Stimulated activated CD8-positive, alpha-beta memory T cell treated with anti-CD3 and anti-CD28 coated beads, Interleukin-15, amount 100 ng/mL, for 48 hours (primary cell): ENCODE data around the gene SLC9A7.
"Not testable (repeated sequence)": the region's sequence is repeated elsewhere in the genome, so short reads cannot be mapped to it uniquely, and the experiment has no call there.

Experiments
- DNase-seq, 2 donors: peaks; one replicate each; pipeline ENCODE4 v3.0.0-alpha.2; 2020; ENCODE audit warnings: low read depth in 2 of 2

The SLC9A7 gene

DNA sequence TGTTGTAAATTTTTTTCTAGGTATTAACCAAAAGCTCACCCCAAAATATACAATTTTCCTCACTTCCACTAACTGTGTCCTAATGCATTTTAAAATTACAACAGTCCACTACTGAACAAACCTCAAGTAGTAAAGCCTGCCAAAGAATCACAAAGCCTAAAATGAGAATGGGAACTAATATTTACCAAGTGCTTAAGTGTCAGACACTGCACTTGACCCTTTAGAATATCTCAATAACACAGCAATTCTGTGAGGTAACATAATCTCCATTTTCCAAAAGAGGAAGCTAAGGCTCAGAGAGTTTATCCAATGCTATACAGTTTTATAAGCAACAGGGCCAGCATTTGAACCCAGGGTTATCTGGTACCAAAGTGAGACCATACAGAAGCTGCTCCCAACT is 4.9 kb downstream of the SLC9A7 start:
- DNase-seq = no peak

DNA sequence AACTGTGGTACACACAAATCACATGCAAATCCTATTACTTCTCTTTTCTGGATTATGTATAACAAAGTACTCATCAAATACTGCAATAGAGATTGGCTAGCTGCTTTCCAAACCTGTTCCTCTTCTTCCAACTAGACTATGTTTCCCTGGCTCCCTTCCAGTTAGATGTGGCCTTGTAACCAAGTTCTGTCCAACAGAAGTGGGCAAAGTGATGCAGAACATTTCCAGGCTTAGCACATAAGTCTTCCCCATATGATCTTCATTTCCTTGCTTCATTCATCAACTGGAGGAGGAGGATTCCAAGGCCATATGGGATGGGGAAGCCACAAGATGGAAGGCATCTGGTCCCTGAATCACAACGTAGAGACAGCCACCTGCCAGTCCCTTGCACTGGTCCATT is 8.0 kb downstream of the SLC9A7 start:
- DNase-seq = no peak

DNA sequence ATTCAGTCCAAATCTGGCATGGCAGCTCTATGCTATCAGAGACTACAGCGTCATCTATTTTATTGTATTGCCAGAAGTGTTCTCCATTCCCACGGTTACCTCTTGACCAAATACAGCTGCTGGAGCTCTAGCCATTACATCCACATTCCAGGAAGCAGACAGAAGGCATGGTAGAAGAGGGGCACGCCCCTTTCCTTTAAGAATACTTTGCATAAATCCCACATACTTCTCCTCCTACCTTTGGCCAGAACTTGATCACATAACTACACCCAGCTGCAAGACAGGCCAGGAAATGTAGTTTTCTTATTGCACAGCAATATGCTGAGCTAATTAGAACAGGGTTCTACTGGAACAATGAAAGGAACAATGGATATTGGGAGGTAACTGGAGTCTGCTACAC is 14.9 kb downstream of the SLC9A7 start:
- no peak for DNase-seq

DNA sequence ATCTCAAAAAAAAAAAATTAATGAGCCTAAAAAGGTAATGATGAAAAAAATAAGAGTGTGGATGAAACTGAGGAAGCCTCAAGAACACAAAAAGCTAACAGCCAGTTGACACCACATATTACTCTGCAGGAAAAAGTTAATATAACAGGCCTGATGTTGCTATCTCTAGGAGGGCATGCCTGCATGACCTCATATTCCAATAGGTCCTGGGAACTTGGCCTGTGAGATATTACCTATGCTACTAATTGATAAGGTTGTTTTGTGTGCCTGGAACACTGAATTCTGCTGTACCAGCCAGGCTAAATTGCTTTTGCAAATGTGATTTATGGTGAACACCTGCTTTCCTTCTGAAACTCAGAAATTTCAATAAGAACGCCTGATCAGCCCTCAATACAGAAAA is 15.9 kb downstream of the SLC9A7 start:
- DNase-seq = no peak

DNA sequence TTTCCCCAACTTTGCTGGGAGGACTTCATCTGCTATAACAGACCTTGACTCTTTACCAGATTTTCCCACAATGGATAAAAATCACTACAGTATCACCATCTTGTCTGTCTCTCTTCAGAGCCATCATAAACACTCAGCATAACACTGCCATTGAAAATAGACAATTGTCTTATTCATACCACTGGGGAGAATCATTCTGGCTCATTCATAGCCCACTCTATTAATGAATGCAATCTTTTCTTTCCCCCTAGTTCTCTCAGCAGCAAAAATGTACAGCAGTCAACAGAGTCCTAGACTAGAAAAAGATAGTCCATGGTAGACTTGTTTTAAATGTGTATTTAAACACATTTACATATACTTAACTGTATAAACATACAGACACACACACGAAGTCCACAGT is 19.2 kb downstream of the SLC9A7 start:
- no peak for DNase-seq

DNA sequence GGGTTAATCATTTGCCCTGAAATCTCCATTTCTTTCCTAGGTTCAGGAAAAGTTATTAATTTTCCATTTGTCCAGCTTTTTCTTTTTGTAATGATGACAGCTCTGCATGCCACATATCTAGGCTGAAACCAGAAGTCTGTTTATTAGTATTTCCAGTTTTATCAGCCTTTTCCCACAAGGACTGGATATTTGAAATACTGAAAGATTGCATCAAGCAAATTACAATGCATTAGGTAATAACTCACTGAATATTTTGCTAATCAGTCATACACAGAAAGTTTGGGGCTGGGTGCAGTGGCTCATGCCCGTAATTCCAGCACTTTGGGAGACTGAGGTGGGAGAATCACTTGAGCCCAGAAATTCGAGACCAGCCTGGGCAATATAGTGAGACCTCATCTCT is 21.5 kb downstream of the SLC9A7 start:
- no peak for DNase-seq

DNA sequence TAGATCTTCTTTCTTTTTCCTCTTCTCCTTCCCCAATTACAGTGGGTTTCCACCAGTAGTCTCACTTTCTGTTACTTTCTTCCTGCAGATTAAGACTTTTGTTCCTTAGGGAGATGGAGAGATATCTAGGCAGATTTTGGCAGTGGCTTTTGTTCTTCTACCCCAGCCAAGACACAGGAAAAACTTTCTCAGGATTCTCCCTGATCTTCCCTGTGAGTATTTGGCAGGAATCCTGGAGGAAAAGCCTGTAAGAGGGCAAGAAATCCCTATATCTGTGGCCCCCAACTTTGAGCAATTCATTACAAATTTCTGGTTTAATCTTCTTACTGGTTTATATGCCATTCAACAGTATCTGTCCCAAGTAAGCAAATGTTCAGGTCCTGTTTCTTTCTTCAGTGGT is 21.9 kb downstream of the SLC9A7 start:
- no peak for DNase-seq

DNA sequence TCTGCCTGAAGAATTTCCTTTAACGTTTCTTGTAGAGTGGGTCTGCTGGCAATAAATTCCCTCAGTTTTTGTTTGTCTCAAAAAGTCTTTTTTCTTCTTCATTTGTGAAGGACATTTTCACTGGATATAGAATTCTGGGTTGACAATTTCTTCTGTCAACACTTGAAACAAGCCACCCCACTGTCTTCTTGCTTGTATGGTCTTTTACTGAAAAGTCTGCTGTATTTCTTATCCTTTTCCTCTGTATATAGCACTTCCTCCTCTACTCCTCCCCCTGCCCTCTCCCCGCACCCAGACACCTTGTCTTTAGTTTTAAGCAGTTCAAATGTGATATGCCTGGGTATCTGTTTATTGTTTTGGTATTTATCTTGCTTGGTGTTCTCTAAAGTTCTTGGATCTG is 23.3 kb downstream of the SLC9A7 start:
- DNase-seq = no peak

DNA sequence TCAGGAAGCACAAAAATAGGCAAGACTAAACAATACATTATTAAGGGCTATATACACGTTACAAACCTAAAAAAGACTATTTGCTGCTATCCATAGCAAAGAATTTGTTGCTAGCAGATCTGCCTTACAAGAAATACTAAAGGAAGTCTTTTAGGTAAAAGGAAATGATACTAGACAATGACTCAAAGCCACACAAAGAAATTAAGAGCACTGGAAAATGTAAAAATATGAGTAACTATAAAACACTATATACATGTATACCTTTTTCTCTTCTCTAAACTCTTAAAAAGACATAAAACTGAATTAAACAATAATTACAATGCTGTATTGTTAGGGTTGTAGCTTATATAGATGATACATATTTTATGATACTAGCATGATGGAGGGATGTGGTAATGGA is 25.7 kb downstream of the SLC9A7 start:
- DNase-seq = no peak

DNA sequence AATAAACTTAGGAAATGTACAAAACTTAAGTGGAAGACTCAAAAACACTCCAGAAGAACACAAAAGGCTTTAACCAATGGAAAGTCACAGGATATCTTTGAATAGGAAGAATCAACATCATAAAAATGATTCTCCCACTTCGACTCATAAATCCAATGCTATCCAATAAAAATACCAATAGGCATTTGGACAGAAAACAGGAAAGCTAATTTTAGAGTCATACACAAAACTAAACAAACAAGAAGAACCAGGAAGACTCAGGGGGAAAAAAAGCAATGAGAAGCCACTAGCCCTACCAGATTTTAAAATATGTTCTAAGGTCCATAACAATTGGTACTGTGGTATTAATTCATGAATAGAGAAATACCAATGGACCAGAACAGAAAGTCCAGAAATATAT is 28.2 kb downstream of the SLC9A7 start:
- no peak for DNase-seq

DNA sequence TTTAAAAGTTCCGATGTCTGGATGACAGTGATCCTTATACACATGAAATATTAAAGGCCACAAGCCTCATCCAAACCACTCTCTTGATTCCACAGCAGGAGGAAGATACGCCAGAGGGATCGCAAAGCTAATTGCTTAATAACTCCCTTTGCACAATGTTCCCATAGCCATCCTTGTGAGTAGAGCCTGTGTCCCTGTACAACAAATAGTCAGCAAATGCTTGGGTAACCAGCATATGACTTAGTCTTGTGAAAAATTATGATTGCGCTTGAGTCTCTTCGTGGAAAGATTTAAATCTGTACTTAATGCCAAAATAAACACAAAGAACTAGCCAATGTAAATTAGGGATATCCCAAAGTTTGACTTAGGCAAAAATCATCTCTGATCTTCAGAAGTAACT is 31.5 kb downstream of the SLC9A7 start:
- no peak for DNase-seq

DNA sequence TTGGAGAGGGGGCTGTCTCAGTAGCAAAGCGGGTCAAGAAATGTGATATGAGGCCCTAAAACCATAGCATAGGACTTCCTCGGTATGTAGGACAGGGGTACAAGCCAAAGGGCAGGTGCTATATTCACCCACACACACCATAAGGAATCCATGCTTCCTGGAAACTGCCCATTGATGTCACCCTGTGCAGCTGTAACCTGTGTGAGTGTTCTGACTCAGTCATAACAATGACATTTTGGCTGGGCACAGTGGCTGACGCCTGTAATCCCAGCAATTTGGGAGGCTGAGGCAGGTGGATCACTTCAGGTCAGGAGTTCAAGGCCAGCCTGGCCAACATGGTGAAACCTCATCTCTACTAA is 35.4 kb downstream of the SLC9A7 start:
- DNase-seq = not testable (repeated sequence)

DNA sequence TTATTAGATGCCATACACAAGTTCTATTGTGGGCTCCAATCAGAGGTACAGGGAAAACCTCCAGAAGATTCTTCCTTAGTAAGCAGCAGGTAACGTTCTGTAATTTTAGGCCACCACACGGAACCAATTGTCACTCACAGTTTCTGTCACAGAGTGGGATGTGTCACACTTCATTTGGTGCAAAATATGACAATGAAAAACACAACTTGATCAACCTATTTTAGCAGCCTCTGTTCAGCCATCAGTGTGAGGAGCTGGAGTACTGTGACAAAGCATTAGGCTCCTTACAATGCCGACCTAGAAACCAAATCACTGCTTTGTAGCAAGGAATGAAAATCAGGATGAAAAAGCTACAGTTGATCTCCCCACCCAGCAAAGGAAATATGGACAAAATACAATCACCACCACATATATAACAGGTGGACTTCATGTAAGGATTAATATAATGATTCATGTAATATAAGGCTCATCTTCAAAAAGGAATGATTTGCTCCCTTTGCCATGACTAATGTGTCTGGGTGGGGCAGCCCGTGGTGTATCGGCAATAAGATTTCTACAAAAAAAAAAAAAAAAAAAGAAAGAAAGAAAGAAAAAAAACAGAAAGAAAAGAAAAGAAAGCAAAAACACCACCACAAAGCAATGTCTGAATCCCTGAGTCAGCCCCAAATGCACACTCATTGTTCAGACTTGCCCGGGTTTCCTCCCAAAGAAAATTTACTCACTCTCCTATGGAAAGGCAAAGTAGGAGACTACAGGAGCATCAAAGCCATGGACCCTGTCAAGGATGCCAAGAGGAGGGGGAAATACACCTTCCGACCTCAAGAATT is 36.0 kb downstream of the SLC9A7 start:
- DNase-seq = no peak

DNA sequence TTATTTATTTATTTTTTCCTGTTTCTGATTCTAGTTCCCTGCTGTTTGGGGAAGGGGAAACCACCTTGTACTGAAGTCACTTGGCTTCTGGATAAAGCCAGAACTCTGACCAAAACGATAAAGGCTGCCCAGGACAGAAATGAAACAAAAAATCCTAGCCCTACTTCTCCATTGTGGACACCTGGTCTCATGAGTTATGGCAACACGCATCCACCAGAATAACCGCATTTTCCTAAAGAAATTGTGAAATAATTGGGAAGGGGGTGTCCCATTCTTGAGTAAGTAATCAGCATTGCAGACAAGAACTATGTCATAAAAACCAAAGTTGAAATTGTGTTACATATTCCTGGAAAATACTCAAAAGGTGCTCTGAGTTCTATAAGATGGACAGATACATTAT is 42.1 kb downstream of the SLC9A7 start:
- DNase-seq = no peak

DNA sequence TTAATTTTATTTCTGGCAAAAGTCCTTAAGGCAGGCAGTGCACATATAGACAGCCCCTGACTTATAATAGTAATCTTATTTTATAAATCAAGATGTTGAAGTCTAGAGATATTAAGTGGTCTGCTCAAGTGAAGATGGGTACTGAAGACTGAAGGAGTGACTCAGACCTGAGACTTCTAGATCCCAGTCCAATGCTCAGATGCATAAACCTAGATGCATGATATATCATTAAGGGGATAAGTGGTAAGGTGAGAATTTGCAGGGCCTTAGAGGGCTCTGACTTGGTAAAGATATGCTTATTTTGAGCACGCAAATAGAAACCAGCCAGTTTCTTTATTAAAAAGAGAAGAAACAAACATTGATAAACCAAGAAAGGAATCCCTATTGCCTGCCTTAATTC is 42.9 kb downstream of the SLC9A7 start:
- no peak for DNase-seq

DNA sequence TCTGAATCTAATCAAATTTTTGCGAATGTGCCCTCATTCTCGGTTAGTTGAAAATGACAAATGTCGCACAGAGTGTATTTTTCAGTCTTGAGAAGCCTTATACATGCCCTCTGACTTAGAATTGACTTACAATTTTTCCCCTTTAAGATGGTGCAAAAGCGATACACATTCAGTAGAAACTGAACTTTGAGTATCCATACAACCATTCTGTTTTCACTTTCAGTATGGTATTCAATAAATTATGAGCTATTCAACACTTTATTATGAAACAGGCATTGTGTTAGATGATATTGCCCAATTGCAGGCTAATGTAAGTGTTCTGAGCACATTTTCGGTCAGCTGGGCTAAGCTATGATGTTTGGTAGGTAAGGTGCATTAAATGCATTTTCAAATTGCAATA is 43.4 kb downstream of the SLC9A7 start:
- DNase-seq = no peak

DNA sequence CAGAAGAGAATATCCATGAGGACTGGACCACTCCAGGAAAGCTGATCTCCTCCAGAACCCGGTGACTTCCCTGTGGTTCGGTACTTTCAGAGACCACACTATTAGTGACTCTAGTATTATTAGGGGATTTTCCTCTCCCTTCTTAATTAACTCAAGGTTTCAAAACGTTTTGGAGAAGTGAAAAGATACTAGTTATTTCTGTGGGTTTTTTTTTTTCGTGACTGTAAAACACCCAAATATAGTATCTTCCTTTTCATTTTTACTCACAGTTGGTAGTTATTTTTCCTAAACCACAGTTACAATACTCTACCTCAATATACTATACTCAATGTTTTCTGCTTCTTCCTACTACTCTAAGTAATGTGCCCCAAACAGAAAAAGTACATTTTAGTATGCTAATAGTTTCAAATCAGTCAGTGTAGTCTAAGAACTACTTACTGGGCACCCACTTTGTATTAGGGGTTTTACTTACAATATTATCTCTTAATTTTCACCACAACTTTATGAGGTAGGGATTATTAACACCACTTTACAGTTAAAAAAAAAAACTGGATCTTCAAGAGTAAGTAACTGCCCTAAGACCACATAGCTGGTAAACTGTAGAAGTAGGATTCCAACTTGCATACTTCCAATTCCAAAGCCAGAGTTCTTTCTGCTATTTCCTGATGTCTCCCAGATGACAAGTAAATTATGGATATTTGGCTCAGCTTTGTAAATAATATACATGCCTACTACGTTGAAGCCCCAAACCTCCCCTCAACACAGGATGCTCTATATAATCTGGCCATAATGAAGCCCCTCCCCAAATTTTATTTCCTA is 45.0 kb downstream of the SLC9A7 start:
- no peak for DNase-seq

DNA sequence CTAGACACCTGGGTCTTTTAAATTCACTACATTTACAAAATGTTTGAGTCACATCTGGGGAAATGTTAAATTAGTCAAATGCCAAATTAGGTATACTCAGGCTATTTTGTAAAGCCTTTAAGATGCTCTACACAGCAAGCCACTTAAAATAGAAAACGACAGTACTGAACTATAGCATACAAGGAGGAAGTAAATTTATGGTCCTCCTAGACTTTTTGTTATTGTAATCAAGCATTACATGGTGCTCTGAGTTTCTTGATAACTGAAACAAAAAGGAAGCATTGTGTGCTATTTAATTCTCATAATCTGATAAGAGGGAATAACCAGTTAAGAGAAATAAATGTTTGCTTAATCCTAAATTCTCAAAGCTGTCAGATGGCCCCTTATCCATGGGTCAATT is 46.2 kb downstream of the SLC9A7 start:
- DNase-seq = no peak

DNA sequence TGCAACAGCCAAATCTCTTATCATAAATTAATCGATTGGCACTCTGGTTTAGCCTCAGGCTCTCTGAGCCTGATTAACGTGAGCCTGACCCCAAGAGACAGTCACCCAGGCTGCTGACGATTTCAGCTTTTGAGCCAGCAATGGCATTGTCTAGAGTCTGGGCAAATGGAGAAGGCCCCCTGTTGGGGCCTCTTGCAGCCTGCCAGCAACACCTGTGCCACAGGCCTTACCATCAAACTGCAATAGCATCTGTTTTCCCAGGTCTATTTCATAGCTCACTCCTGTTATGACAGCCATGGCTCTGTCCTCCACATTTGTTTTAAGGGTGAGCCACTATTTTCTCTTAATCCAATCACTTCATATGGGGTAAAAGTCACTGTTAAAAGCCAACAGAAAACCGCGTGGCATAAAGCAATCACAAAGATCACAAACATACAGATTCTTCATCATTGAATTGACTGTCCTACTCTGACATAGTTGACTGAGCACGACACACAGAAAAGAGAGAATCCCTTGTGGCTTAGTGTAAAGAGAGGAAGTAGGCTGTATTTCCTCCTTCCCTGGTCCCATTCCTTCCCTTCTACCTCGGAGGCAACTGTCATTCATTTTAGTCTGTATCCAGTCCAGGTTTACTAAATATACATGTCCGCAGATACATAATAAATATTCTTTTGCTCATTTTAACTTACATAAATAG is 47.8 kb downstream of the SLC9A7 start:
- no peak for DNase-seq

DNA sequence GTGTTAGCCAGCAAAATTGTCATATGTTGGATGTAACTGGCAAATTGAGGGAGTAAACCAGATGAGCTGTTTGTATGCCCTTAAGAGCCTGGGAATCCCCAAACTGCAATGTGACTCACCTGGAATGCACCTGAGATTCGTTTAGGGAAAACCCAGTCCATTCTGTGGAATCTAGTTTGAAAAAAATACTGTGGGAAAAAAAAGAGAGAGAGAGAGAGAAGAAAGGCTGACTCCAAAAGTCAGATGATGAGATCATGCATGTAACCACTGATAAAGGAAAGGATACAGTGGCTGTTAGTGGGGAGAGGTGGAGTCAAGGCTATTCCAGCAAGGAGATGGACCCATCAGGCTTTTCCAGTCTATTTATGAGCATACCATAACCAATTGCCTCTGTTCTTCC is 48.5 kb downstream of the SLC9A7 start:
- no peak for DNase-seq

DNA sequence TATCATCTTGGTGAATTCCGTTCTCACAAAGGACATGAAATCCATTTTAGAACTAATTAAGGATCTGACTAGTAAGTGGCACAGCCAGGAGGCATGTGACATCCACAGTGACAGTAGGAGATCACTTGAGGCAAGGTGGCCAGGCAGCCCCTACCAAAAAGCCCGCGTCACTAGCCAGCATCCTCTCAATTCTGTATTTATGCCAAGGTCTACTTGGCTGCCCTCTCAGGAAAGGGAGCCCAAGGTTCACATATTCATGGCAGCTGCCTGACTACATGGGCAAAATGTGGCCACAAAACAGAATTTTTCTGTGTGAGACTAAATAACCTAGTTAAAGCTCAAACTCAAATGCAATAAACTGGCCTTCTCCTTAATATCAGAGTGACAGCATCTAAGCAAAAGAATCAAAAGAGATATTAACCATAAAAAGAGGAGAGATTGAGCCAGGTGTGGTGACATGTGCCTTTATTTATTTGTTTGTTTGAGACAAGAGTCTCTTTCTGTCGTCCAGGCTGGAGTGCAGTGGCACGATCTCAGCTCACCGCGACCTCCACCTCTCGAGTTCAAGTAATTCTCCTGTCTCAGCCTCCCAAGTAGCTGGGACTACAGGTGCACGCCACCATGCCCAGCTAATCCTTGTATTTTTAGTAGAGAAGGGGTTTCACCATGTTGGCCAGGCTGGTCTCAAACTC is 51.5 kb downstream of the SLC9A7 start:
- DNase-seq = no peak

DNA sequence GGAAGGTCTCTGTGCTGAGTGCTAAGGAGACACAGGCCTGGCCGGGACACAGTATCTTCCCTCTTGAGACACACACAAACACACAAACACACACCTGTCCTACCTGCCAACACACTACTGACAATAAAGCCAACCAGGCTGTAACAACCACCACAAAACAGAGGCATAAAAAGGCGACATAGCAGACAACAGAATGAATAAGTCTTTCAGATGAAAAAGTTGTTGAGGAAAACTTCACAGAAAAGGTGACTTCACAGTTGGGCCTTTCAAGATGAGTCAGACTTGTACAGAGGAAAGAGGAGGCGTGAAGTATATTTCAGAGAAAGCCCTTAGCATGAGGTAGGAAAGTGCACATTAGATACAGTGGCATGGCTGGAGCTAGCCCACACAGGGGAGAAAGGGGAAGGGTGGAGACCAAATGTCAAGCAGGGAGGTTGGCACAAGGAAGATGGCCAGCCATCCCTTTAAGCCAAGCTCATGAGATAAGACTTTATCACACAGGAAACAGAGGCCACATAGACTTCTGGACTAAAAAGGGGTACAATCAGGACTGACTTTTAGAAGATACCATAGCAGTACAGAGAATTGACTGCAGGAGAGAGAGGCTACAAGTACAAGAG is 54.0 kb downstream of the SLC9A7 start:
- no peak for DNase-seq
